GM19397 (cell line): ENCODE measurements around the gene SLC5A5.
A peak's percentile ranks its signal among the peaks of the same experiment; 100 is the strongest.
"Not testable (repeated sequence)": the region's sequence is repeated elsewhere in the genome, so short reads cannot be mapped to it uniquely, and the experiment has no call there.

ENCODE experiments used
- ATAC-seq: cut with Tn5 transposase; IDR thresholded peaks from one replicate; pipeline ENCODE4 v1.9.1; 2021; ENCODE audit warnings: mild to moderate bottlenecking, moderate library complexity; ENCODE audit not compliant: unreplicated experiment

SLC5A5 gene

GRCh38 chr19:17918151-17918550, 46.4 kb downstream of the SLC5A5 start:
- ATAC-seq = not testable (repeated sequence)

DNA sequence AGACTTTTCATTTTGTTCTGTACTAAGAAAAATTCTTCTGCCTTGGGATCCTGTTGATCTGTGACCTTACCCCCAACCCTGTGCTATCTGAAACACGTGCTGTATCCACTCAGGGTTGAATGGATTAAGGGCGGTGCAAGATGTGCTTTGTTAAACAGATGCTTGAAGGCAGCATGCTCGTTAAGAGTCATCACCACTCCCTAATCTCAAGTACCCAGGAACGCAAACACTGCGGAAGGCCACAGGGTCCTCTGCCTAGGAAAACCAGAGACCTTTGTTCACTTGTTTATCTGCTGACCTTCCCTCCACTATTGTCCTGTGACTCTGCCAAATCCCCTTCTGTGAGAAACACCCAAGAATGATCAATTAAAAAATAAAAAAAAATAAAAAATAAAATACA, 47.4 kb downstream of the SLC5A5 start:
- ATAC-seq = not testable (repeated sequence)

- no peak for ATAC-seq
Measured at GRCh38 chr19:17920527-17920926, 48.8 kb downstream of the SLC5A5 start.

DNA sequence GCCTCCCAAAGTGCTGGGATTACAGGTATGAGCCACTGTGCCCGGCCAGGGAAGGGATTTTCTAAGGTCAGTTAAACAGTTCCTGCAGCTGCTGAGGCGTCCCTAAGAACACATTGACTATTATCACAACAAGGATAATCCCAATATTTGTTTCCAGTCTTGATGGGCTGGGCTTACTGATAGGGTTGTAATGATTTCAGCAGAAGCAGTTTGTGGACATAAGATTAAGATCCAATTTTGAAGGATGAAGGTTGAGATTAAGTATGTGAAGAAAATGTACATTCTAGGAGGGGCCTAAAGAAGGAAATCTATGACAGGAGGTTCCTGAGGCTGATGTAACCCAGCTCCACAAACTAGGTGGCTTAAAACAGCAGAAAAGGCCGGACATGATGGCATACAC, 50.4 kb downstream of the SLC5A5 start:
- no peak for ATAC-seq

DNA sequence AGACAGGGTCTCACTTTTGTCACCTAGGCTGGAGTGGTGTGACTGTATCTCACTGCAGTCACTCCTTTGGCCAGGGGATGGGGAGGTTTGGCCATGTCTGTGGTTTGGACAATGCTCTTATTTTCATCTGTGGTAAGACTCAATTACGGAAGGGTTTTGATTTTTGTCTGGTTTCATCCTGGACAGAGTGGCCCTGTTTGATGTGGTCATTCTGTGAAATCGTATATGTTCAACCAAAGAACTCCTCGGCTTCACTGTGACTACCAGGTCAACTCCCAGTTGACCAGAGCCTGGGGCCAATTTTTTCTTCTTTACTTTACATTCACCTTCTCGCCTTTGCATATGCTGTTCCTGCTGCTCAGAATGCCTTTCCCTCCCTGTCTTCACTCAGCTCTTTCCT, 54.3 kb downstream of the SLC5A5 start:
- no peak for ATAC-seq

DNA sequence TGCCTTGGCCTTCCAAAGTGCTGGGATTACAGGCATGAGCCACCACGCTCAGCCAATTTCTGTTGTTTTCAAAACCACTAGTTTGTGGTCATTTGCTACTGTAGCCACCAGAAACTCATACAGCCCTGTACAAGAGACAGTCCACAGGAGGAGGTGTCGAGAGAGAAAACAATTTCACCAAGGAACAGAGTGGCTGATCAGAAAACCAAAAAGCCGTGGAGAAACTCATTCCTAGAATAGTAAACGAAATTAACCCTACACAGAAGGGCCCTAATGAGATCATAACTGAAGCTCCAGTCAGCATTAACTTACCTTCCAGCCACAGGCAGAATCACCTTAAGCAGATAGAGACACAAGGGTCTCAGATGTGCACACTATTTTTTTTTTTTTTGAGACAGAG, 57.3 kb downstream of the SLC5A5 start:
- ATAC-seq = no peak

DNA sequence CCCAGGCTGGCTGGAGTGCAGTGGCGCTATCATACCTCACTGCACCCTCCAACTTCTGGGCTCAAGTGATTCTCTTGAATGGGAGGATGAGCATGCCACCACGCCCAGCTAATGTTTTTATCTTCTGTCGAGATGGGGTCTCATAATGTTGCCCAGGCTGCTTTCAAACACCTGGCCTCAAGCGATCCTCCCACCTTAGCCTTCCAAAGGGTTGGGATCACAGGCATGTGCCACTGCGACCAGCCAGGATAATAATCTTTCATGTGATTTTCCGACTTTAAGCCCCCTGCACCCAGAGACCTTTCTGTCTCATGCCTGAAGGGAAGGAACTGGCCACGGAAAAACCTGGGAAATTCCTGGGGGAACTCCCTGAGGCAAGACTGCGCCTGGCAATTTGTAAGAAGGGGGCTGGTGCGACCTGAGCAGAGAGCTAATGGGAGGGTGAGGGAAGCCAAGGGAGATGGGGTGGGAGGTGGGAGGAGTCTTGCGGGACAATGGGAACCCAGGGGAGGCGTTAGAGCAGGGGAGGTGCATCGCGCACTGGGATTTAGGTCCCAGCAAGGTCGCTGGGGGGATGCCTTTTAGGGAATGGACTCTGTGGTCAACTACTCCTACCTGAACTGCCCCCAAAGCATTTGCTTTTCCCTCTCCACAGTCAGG, 59.9 kb downstream of the SLC5A5 start:
- ATAC-seq = no peak

DNA sequence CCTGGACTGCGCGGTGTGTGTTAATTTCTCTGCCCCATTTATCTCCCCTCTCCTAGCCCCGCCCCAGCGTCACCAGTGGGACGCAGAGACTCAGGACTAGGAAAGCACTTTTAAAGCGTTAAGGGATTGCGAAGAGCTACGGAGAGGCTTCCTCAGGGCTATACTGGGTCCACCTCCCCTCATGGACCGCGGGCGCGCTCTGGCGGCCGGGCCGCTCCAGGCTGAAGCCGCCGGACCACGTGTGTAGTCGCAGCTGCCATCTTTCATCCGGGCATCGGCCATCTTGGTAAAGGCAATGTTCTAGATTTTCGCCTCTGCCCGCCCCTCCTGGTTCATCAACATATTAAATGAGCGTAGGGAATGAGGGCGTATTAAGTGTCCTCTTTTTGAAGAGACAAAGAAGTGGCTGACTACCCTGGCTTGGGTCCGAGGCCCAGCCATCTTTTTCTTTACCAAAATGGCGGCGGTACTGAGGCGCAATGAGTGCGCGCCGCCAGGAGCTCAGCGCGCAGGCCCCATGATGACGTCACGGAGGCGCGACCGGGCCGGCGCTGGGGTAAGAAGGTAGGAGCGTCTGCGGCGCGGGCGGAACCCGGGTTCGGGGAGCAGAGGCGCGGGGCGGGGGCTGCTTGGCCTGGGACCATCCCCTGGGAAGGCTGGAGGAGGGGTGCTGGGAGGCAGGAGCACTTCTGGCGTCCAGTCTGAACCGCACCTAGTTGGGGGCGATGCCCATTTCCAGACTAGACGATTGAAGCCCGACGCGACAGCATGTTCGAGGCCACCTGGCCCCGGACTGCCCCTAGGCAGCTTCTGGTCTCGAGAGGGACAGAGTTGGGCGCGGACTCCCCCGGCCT, 61.0 kb downstream of the SLC5A5 start, which contains the start of gene CCDC124:
TSS of gene CCDC124 (plus strand) at position 531 of the 854 bp plus-strand sequence. CDS start 3,406 bp downstream, outside the sequence.
- peak; percentile 87 for ATAC-seq

DNA sequence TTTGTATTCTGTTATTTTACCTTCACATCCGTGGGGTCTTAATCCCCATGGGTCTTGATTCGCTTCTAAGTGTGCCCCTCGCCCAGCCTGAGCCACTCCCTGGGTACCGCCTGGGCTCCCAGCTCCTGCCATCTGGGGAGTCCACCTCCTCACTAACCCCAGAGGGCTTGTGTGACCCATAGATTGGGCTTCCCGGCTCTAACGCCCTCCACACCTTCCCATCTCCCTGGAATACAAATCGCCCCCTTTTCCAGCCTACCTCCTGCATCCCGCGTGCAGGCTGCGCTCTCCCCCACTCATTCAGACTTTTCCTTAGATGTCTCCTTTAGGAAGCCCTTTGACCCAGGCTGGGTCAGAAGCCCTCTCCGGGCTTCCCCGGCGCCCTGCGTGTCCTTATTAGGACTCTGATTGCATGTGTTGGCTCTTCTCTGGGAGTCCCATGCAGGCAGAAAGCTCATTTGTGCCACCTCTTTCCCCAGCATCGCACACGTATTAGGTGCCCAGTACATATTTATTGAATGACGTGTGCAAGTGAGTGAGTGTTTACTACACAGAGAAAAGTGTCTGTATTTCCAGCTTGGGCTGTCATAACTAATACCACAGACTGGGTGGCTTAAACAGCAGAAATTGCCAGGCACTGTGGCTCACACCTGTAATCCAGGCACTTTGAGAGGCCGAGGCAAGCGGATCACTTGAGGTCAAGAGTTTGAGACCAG, 61.8 kb downstream of the SLC5A5 start:
- ATAC-seq = no peak

GRCh38 chr19:17936379-17936778, 64.6 kb downstream of the SLC5A5 start:
- ATAC-seq = no peak

GRCh38 chr19:17937371-17937900, 65.7 kb downstream of the SLC5A5 start:
- ATAC-seq = no peak

DNA sequence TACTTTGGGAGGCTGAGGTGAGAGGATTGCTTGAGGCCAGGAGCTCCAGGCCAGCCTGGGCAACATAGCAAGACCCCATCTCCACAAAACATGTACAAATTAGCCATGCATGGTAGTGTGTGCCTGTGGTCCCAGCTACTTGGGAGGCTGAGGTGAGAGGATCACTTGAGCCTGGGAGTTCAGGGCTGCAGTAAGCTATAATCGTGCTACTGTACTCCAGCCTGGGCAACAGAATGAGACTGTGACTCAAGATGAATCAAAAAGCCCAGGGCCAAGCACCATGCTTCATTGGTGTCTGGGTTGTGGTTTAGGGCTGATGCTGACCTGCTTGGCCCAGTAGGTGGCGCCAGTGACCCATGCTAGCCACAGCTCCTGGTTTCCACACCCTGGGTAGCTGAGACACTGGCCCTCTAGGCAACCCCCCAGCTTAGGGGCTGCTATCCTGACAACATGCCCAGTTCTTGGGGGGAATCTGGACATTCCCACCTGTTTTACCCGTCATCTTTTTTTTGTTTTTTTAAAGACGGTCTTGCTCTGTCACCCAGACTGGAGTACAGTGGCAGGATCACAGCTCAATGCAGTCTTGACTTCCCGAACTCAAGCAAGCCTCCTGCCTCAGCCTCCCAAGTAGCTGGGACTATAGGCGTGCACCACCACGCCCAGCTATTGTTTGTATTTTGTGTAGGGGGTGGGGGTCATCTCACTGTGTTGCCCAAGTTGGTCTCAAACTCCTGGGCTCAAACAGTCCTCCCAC, 66.5 kb downstream of the SLC5A5 start:
- no peak for ATAC-seq

DNA sequence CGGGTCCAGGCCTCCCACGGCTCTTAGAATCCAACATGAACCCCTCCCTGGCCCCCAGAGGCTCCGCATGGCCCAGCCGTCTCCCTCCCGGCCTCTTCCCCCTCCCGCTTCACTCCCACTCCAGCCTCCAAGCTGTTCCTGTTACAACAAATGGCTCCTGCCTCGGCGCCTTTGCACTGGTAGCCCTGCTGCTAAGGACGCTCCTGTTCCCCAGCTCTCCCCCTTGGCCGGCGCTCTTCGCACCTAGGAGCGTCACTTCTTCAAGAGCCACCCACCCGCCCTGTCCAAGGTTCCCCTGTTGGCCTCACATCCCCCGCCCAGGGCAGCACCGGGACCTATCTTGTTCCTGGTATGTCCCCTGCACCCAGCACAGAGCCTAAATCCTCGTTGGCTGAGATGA, 70.4 kb downstream of the SLC5A5 start:
- ATAC-seq = no peak

DNA sequence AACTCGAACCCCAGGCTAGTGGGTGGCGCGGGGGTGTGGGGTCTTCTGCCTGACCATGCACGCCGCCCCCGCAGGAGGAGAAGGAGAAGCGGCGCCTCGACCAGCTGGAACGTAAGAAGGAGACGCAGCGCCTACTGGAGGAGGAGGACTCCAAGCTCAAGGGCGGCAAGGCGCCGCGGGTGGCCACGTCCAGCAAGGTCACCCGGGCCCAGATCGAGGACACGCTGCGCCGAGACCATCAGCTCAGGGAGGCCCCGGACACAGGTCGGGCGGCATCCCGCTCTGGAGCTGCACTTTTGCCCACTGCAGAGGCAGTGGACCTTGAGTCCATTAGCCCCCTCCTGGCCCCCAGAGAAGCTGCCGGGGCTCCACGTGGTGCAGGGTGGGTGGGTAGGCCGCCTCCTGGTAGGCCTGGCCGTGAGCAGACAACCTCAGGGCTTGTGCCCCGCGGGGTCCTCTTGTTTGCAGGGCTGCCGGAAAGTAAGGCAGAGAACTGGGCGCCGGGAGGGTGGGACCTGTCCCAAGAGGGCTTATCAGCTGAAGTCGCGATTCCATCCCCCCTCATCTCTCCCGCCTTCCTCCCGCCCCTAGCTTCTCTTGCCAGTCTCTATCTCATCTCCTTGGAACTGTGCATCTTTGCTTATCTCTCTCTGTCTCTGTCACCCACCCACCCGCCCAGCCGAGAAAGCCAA, 71.0 kb downstream of the SLC5A5 start:
- ATAC-seq = no peak

- ATAC-seq = no peak
Measured at GRCh38 chr19:17943274-17944221, 71.8 kb downstream of the SLC5A5 start.

DNA sequence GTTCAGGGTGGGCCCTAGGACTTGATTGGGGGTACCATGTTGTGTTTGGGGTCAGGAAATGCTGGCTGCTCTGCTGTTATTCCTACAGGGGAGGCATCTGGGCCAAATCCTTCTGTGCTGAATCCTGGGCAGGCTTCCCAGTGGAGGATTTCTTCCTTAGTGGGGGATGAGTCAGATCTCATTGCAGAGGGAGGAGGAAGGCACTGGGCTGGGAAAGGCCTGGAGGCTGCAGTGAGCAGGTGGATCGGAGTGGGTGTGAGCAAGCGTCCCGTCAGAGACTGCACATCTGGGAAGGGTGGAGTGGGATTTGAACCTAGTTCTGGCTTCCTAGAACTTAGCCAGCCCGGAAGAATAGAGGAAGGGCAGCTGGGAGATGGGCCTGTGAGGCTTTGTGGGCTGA, 72.6 kb downstream of the SLC5A5 start:
- no peak for ATAC-seq
